Esophagus squamous epithelium (tissue), 5 donors: ENCODE results near the gene RAMAC. TPM values are rescaled to one million over a fixed set of nuclear protein-coding genes. Genes with fewer than 3 reads are reported as not detected.

ENCODE experiments used
- DNase-seq: peaks from one replicate; lab custom pipeline; 2025; lab: John Stamatoyannopoulos, UW
- H3K27ac ChIP-seq, 4 donors: fragments of 200-600 bp; sonication (generic); one replicate each; pipeline ENCODE4 v1.5.1; 2016 to 2019; ENCODE audit warnings: mild to moderate bottlenecking in 1 of 4
- H3K27me3 ChIP-seq, 4 donors: fragments of 200-600 bp; sonication (generic); 1 replicate in 3 of 4; 2 replicates in 1 of 4; pipeline versions ENCODE4 v1.5.1 to v1.6.0; 2017 to 2021; ENCODE audit warnings: antibody characterized with exemption in 1 of 4
- H3K36me3 ChIP-seq, 3 donors: fragments of 200-600 bp; sonication (generic); one replicate each; pipeline ENCODE4 v1.5.1; 2016 to 2019
- H3K4me1 ChIP-seq, 3 donors: fragments of 200-600 bp; sonication (generic); one replicate each; pipeline ENCODE4 v1.5.1; 2017 to 2019
- H3K4me3 ChIP-seq, 4 donors: fragments of 200-600 bp; sonication (generic); 1 replicate in 3 of 4; 2 replicates in 1 of 4; pipeline ENCODE4 v1.5.1; 2016 to 2019; ENCODE audit warnings: mild to moderate bottlenecking in 2 of 4, moderate library complexity in 1 of 4
- H3K9me3 ChIP-seq, 3 donors: fragments of 200-600 bp; sonication (generic); one replicate each; pipeline ENCODE4 v1.5.1; 2016 to 2019
- CTCF ChIP-seq, 6 experiments: fragments of 450-650 bp in 4 of 6; fragments of 200-600 bp in 2 of 6; sonication (generic) in 2 of 6; IDR thresholded peaks; one replicate each; pipeline ENCODE4 v1.5.1; 2016 to 2019; ENCODE audit warnings: antibody characterized with exemption in 6 of 6, mild to moderate bottlenecking in 4 of 6, moderate library complexity in 4 of 6
- POLR2A ChIP-seq, 4 donors: fragments of 450-650 bp; IDR thresholded peaks; one replicate each; pipeline ENCODE4 v1.6.1; 2017; ENCODE audit warnings: antibody characterized with exemption in 4 of 4, mild to moderate bottlenecking in 4 of 4, moderate library complexity in 3 of 4
- WGBS, 2 donors: methylation state at CpG; one replicate each; pipeline ENCODE4 v1.1.5; 2018; 5-methylcytosine and 5-hydroxymethylcytosine counted together
- intact Hi-C: fragments of 100-400 bp; cut with DNase I; formaldehyde crosslinking; loops from one replicate; pipeline ENCODE4 v1.15.0; 2022
- total RNA-seq, 4 donors: library from RNA; depleted of rRNA; stranded (reverse); fragments of >200 nt; gene quantifications; one replicate each; pipeline ENCODE4 v1.1.0, GENCODE V29; 2016
- donor health status: DM: yes; HTN: yes; CAD: no.

The RAMAC gene
- total RNA-seq, 4 donors from 2014 or later = 29.1 to 31.5 (median 31.1) TPM

GRCh38 chr15:82966671-82967071 lies 19.3 kb upstream of the RAMAC start:
- 61 to 63% methylated on average over 4 of the region's 4 CpGs for WGBS, 2 donors
- H3K4me1 ChIP-seq = no peaks in the 10 kb centered on the region
- H3K36me3 ChIP-seq = no peaks in the 10 kb centered on the region
- TF ChIP-seq POLR2A (IDR thresholded peaks at IDR 0.05) (no peak), CTCF (IDR thresholded peaks at IDR 0.05) (no peak)
- intact Hi-C loops = no loop called here
- H3K9me3 ChIP-seq = no peaks in the 10 kb centered on the region
- DNase-seq = no peak
- no peak overlapping the region for H3K27ac ChIP-seq
- H3K27me3 ChIP-seq = no peaks in the 10 kb centered on the region
- H3K4me3 ChIP-seq = no peak overlapping the region

GRCh38 chr15:82968066-82968465 lies 17.9 kb upstream of the RAMAC start:
- no peak for TF ChIP-seq POLR2A (IDR thresholded peaks at IDR 0.05)
- TF ChIP-seq CTCF (IDR thresholded peaks at IDR 0.05) = no peak
- no peaks in the 10 kb centered on the region for H3K9me3 ChIP-seq
- WGBS, 2 donors = 74 to 87% methylated on average over 4 of the region's 4 CpGs
- H3K27ac ChIP-seq = no peak overlapping the region
- intact Hi-C loops = no loop called here
- H3K4me3 ChIP-seq = no peak overlapping the region
- no peaks in the 10 kb centered on the region for H3K27me3 ChIP-seq
- no peak for DNase-seq
- no peaks in the 10 kb centered on the region for H3K36me3 ChIP-seq
- H3K4me1 ChIP-seq = no peaks in the 10 kb centered on the region

GRCh38 chr15:82969353-82969752 lies 16.7 kb upstream of the RAMAC start:
- H3K36me3 ChIP-seq = no peaks in the 10 kb centered on the region
- no peak overlapping the region for H3K27ac ChIP-seq
- H3K4me1 ChIP-seq = no peaks in the 10 kb centered on the region
- no peak for DNase-seq
- WGBS, 2 donors = 80 to 88% methylated on average over 7 of the region's 7 CpGs
- no peaks in the 10 kb centered on the region for H3K27me3 ChIP-seq
- no peak for TF ChIP-seq POLR2A (IDR thresholded peaks at IDR 0.05)
- TF ChIP-seq CTCF (IDR thresholded peaks at IDR 0.05) = no peak
- intact Hi-C loops = no loop called here
- H3K9me3 ChIP-seq = no peaks in the 10 kb centered on the region
- no peak overlapping the region for H3K4me3 ChIP-seq

GRCh38 chr15:82970078-82970686 lies 15.8 kb upstream of the RAMAC start:
- Histone ChIP-seq H3K36me3 (no peaks in the 10 kb centered on the region), H3K27ac (no peak overlapping the region), H3K27me3 (no peaks in the 10 kb centered on the region), H3K4me1 (no peaks in the 10 kb centered on the region), H3K4me3 (no peak overlapping the region), H3K9me3 (no peaks in the 10 kb centered on the region)
- no peak for DNase-seq
- WGBS, 2 donors = 43 to 52% methylated on average over 3 of the region's 3 CpGs
- TF ChIP-seq CTCF (IDR thresholded peaks at IDR 0.05) = no peak
- no peak for TF ChIP-seq POLR2A (IDR thresholded peaks at IDR 0.05)
- intact Hi-C loops = no loop called here

GRCh38 chr15:82970696-82971095 lies 15.3 kb upstream of the RAMAC start:
- H3K36me3 ChIP-seq = no peaks in the 10 kb centered on the region
- no peaks in the 10 kb centered on the region for H3K9me3 ChIP-seq
- no peak for TF ChIP-seq POLR2A (IDR thresholded peaks at IDR 0.05)
- no peak overlapping the region for H3K4me3 ChIP-seq
- H3K27ac ChIP-seq = no peak overlapping the region
- no peaks in the 10 kb centered on the region for H3K4me1 ChIP-seq
- intact Hi-C loops = no loop called here
- WGBS, 2 donors = 50 to 59% methylated on average over 1 of the region's 1 CpG
- DNase-seq = no peak
- no peaks in the 10 kb centered on the region for H3K27me3 ChIP-seq
